CD4-positive, alpha-beta T cell treated with Interleukin-15 for 4 hours (primary cell): ENCODE measurements around the gene TGIF1.
"Not testable (repeated sequence)": the region's sequence is repeated elsewhere in the genome, so short reads cannot be mapped to it uniquely, and the experiment has no call there.

ENCODE experiments used
- DNase-seq: peaks from one replicate; pipeline ENCODE4 v3.0.0-alpha.2; 2020; ENCODE audit warnings: low spot score

The TGIF1 gene

GRCh38 chr18:3450012-3450798, at the start of gene TGIF1:
Gene TGIF1, plus strand, starts transcription at chr18:3450172. Its CDS starts 318 bp downstream, at chr18:3450490.
- DNase-seq = peak; percentile 78

- no peak for DNase-seq
Observed at GRCh38 chr18:3400567-3401296, 49.2 kb upstream of the TGIF1 start.

- no peak for DNase-seq
Observed at GRCh38 chr18:3401669-3402620, 48.0 kb upstream of the TGIF1 start.

GRCh38 chr18:3402982-3403451, 47.0 kb upstream of the TGIF1 start:
- no peak for DNase-seq

GRCh38 chr18:3405713-3406112, 44.3 kb upstream of the TGIF1 start:
- DNase-seq = no peak

GRCh38 chr18:3408107-3408506, 41.9 kb upstream of the TGIF1 start:
- no peak for DNase-seq

GRCh38 chr18:3409811-3410210, 40.2 kb upstream of the TGIF1 start:
- DNase-seq = no peak

GRCh38 chr18:3410273-3410672, 39.7 kb upstream of the TGIF1 start:
- no peak for DNase-seq

GRCh38 chr18:3410876-3411275, 39.1 kb upstream of the TGIF1 start:
- not testable (repeated sequence) for DNase-seq

GRCh38 chr18:3411327-3411726, 38.6 kb upstream of the TGIF1 start:
- no peak for DNase-seq

GRCh38 chr18:3411854-3412268, 38.1 kb upstream of the TGIF1 start:
- peak; percentile 20 for DNase-seq

GRCh38 chr18:3412528-3412927, 37.4 kb upstream of the TGIF1 start:
- DNase-seq = not testable (repeated sequence)

- DNase-seq = no peak
Observed at GRCh38 chr18:3415110-3415509, 34.9 kb upstream of the TGIF1 start.

- no peak for DNase-seq
Observed at GRCh38 chr18:3418083-3418482, 31.9 kb upstream of the TGIF1 start.

- DNase-seq = no peak
Observed at GRCh38 chr18:3420919-3421279, 29.1 kb upstream of the TGIF1 start.

- DNase-seq = no peak
Observed at GRCh38 chr18:3422905-3423304, 27.1 kb upstream of the TGIF1 start.

GRCh38 chr18:3424280-3424890, 25.6 kb upstream of the TGIF1 start:
- DNase-seq = no peak

- no peak for DNase-seq
Observed at GRCh38 chr18:3425030-3425429, 24.9 kb upstream of the TGIF1 start.

GRCh38 chr18:3425446-3425845, 24.5 kb upstream of the TGIF1 start:
- no peak for DNase-seq

- DNase-seq = no peak
Observed at GRCh38 chr18:3426074-3426473, 23.9 kb upstream of the TGIF1 start.

- no peak for DNase-seq
Observed at GRCh38 chr18:3427944-3428343, 22.0 kb upstream of the TGIF1 start.

- no peak for DNase-seq
Observed at GRCh38 chr18:3429121-3429520, 20.9 kb upstream of the TGIF1 start.
